Activated CD4-positive, alpha-beta T cell treated with anti-CD3 and anti-CD28 coated beads, Interleukin-2, amount 50 U/mL, for 16 hours (primary cell): Measurements from ENCODE around the gene NR0B2.
A peak's percentile ranks its signal among the peaks of the same experiment; 100 is the strongest.

Experiments used
- DNase-seq: peaks from one replicate; pipeline ENCODE4 v3.0.0-alpha.2; 2020

The NR0B2 gene

GRCh38 chr1:26932531-26932930 is 18.8 kb upstream of the NR0B2 start:
- no peak for DNase-seq

GRCh38 chr1:26923711-26924110 is 9.9 kb upstream of the NR0B2 start:
- DNase-seq: peak; percentile 26

- no peak for DNase-seq
Measured at GRCh38 chr1:26922901-26923300, 9.1 kb upstream of the NR0B2 start.

- no peak for DNase-seq
Measured at GRCh38 chr1:26922431-26922729, 8.6 kb upstream of the NR0B2 start.

GRCh38 chr1:26921540-26922430 is 8.0 kb upstream of the NR0B2 start, which contains the start of gene NUDC:
Gene NUDC, plus strand, starts transcription at chr1:26921743. Its CDS starts 106 bp downstream, at chr1:26921849.
- DNase-seq: peak; percentile 99

GRCh38 chr1:26921126-26921539 is 7.4 kb upstream of the NR0B2 start:
- no peak for DNase-seq

GRCh38 chr1:26915204-26915842 is 1.5 kb upstream of the NR0B2 start:
- DNase-seq: no peak

GRCh38 chr1:26913389-26913753 is 404 bp downstream of the NR0B2 start:
- no peak for DNase-seq

GRCh38 chr1:26912147-26912490 is 1.7 kb downstream of the NR0B2 start:
- DNase-seq: no peak

GRCh38 chr1:26911399-26912146 is 2.2 kb downstream of the NR0B2 start:
- no peak for DNase-seq

- no peak for DNase-seq
Measured at GRCh38 chr1:26910343-26911160, 3.2 kb downstream of the NR0B2 start.

- DNase-seq: no peak
Measured at GRCh38 chr1:26909951-26910342, 3.8 kb downstream of the NR0B2 start.

- no peak for DNase-seq
Measured at GRCh38 chr1:26907071-26907917, 6.5 kb downstream of the NR0B2 start.

- no peak for DNase-seq
Measured at GRCh38 chr1:26900815-26901511, 12.8 kb downstream of the NR0B2 start.

GRCh38 chr1:26900001-26900814 is 13.6 kb downstream of the NR0B2 start, which contains the start of gene GPATCH3:
Gene GPATCH3, minus strand, starts transcription at chr1:26900467. Its CDS starts 25 bp downstream, at chr1:26900442.
- peak; percentile 92 for DNase-seq

- DNase-seq: no peak
Measured at GRCh38 chr1:26897351-26897750, 16.4 kb downstream of the NR0B2 start.

- DNase-seq: no peak
Measured at GRCh38 chr1:26894263-26894662, 19.5 kb downstream of the NR0B2 start.

GRCh38 chr1:26890467-26890796 is 23.3 kb downstream of the NR0B2 start:
- DNase-seq: no peak

GRCh38 chr1:26889551-26890466 is 24.0 kb downstream of the NR0B2 start, which contains the start of gene GPN2:
Gene GPN2, minus strand, starts transcription at chr1:26890283. Its CDS starts 187 bp downstream, at chr1:26890096.
- peak; percentile 87 for DNase-seq
